ENCODE results near the gene FBXL20. TPM values are rescaled to one million over a fixed set of nuclear protein-coding genes. Genes with fewer than 3 reads are reported as not detected.

FBXL20 gene
- total and polyA plus RNA-seq, 2 experiments from 2014 or later = 9.7 to 11.3 TPM

GRCh38 chr17:39230361-39230760 is 171.1 kb downstream of the FBXL20 start:
- Histone ChIP-seq H3K9ac (no peak overlapping the region), H3K79me2 (ENCODE audit: insufficient read depth) (no peaks in the 10 kb centered on the region), H3K4me3 (no peak overlapping the region), H3F3A (ENCODE audit: insufficient read depth) (0 out of 2 replicates have a peak, but pooled peaks cover 5% of the 10 kb centered on the region), H3K4me2 (ENCODE audit: unreplicated experiment) (no peak overlapping the region), H2AFZ (no peak overlapping the region), H3K4me1 (ENCODE audit: insufficient read depth) (peaks cover 13% of the 10 kb centered on the region), H3K27me3 (replicated peaks; ENCODE audit: insufficient read depth) (peaks cover 9% of the 10 kb centered on the region), H3K9me2 (ENCODE audit: insufficient read depth) (no peaks in the 10 kb centered on the region), H4K20me1 (ENCODE audit: insufficient read depth) (no peaks in the 10 kb centered on the region), H3K9me3 (ENCODE audit: low read depth) (no peaks in the 10 kb centered on the region), H3K36me3 (ENCODE audit: low read depth) (no peaks in the 10 kb centered on the region), H3K27ac (no peak overlapping the region)
- 85 to 89% methylated on average over 1 of the region's 1 CpG for WGBS, 2 experiments (ENCODE audit: low coverage in 1 of 2, low lambda C conversion rate in 2 of 2, missing lambda C conversion rate in 2 of 2)
- no peak for DNase-seq
- in situ Hi-C loops (cut with MboI) = no loop called here
- TF ChIP-seq EZH2 (IDR thresholded peaks at IDR 0.05; ENCODE audit: insufficient read depth, poor library complexity, severe bottlenecking) = no peak
- no peak for TF ChIP-seq EZH2phosphoT487 (IDR thresholded peaks at IDR 0.05; ENCODE audit: insufficient read depth, low read depth)

GRCh38 chr17:39229274-39229913 is 172.0 kb downstream of the FBXL20 start:
- in situ Hi-C loops (cut with MboI) = no loop called here
- H3K4me3 ChIP-seq = no peak overlapping the region
- H3F3A ChIP-seq (ENCODE audit: insufficient read depth) = 0 out of 2 replicates have a peak, but pooled peaks cover 5% of the 10 kb centered on the region
- H3K36me3 ChIP-seq (ENCODE audit: low read depth) = no peaks in the 10 kb centered on the region
- peak overlapping the region; percentile 74 for H2AFZ ChIP-seq
- peak; percentile 93 for DNase-seq
- no peaks in the 10 kb centered on the region for H3K9me3 ChIP-seq (ENCODE audit: low read depth)
- peak overlapping the region; percentile 49 for H3K4me2 ChIP-seq (ENCODE audit: unreplicated experiment)
- no peaks in the 10 kb centered on the region for H4K20me1 ChIP-seq (ENCODE audit: insufficient read depth)
- no peak for TF ChIP-seq EZH2 (IDR thresholded peaks at IDR 0.05; ENCODE audit: insufficient read depth, poor library complexity, severe bottlenecking)
- H3K27ac ChIP-seq = peak overlapping the region; percentile 23
- no peaks in the 10 kb centered on the region for H3K79me2 ChIP-seq (ENCODE audit: insufficient read depth)
- WGBS, 2 experiments (ENCODE audit: low coverage in 1 of 2, low lambda C conversion rate in 2 of 2, missing lambda C conversion rate in 2 of 2) = 10 to 11% methylated on average over 11 of the region's 11 CpGs
- H3K9me2 ChIP-seq (ENCODE audit: insufficient read depth) = no peaks in the 10 kb centered on the region
- H3K4me1 ChIP-seq (ENCODE audit: insufficient read depth) = peaks cover 13% of the 10 kb centered on the region
- H3K9ac ChIP-seq = no peak overlapping the region; the same call in 1 of the 2 replicates
- H3K27me3 ChIP-seq (replicated peaks; ENCODE audit: insufficient read depth) = peaks cover 11% of the 10 kb centered on the region

- no peak for TF ChIP-seq EZH2phosphoT487 (IDR thresholded peaks at IDR 0.05; ENCODE audit: insufficient read depth, low read depth)
- no peak for TF ChIP-seq EZH2 (IDR thresholded peaks at IDR 0.05; ENCODE audit: insufficient read depth, poor library complexity, severe bottlenecking)
- Histone ChIP-seq H4K20me1 (ENCODE audit: insufficient read depth) (no peaks in the 10 kb centered on the region), H3K27ac (no peak overlapping the region), H3K9me3 (ENCODE audit: low read depth) (no peaks in the 10 kb centered on the region), H3K4me2 (ENCODE audit: unreplicated experiment) (no peak overlapping the region), H3K27me3 (replicated peaks; ENCODE audit: insufficient read depth) (peaks cover 11% of the 10 kb centered on the region), H3K4me3 (no peak overlapping the region), H3F3A (ENCODE audit: insufficient read depth) (0 out of 2 replicates have a peak, but pooled peaks cover 5% of the 10 kb centered on the region), H3K9me2 (ENCODE audit: insufficient read depth) (no peaks in the 10 kb centered on the region), H3K79me2 (ENCODE audit: insufficient read depth) (no peaks in the 10 kb centered on the region), H3K4me1 (ENCODE audit: insufficient read depth) (peaks cover 13% of the 10 kb centered on the region), H3K9ac (no peak overlapping the region), H2AFZ (no peak overlapping the region), H3K36me3 (ENCODE audit: low read depth) (no peaks in the 10 kb centered on the region)
- DNase-seq = no peak
- WGBS, 2 experiments (ENCODE audit: low coverage in 1 of 2, low lambda C conversion rate in 2 of 2, missing lambda C conversion rate in 2 of 2) = 51 to 53% methylated on average over 2 of the region's 2 CpGs
- in situ Hi-C loops (cut with MboI) = no loop called here
These were observed 174.0 kb downstream of the FBXL20 start for GRCh38 chr17:39227364-39227919.

- Histone ChIP-seq H2AFZ (0 out of 2 replicates have a peak overlapping the region, but pooled peaks have one; percentile 27), H3K36me3 (ENCODE audit: low read depth) (no peaks in the 10 kb centered on the region), H3K27me3 (replicated peaks; ENCODE audit: insufficient read depth) (peaks cover 11% of the 10 kb centered on the region), H3K9ac (no peak overlapping the region), H3F3A (ENCODE audit: insufficient read depth) (0 out of 2 replicates have a peak, but pooled peaks cover 5% of the 10 kb centered on the region), H3K27ac (no peak overlapping the region), H3K9me2 (ENCODE audit: insufficient read depth) (no peaks in the 10 kb centered on the region), H4K20me1 (ENCODE audit: insufficient read depth) (no peaks in the 10 kb centered on the region), H3K4me3 (peak overlapping the region; percentile 58), H3K79me2 (ENCODE audit: insufficient read depth) (no peaks in the 10 kb centered on the region), H3K9me3 (ENCODE audit: low read depth) (no peaks in the 10 kb centered on the region), H3K4me1 (ENCODE audit: insufficient read depth) (peaks cover 9% of the 10 kb centered on the region), H3K4me2 (ENCODE audit: unreplicated experiment) (peak overlapping the region; percentile 82)
- in situ Hi-C loops (cut with MboI) = no loop called here
- 15 to 20% methylated on average over 18 to 24 of the region's 24 CpGs for WGBS, 2 experiments (ENCODE audit: low coverage in 1 of 2, low lambda C conversion rate in 2 of 2, missing lambda C conversion rate in 2 of 2)
- DNase-seq = peak; percentile 57
- TF ChIP-seq EZH2 (IDR thresholded peaks at IDR 0.05; ENCODE audit: insufficient read depth, poor library complexity, severe bottlenecking) (no peak), EZH2phosphoT487 (IDR thresholded peaks at IDR 0.05; ENCODE audit: insufficient read depth, low read depth) (no peak)
These were observed 175.3 kb downstream of the FBXL20 start for GRCh38 chr17:39225959-39226683.

Measured in GM23248 (cell line).